Measurements from ENCODE around the gene IL1RN.

- TF ChIP-seq POLR2AphosphoS5 (IDR thresholded peaks at IDR 0.05) (no peak), EP300 (IDR thresholded peaks at IDR 0.05) (no peak)
- TF ChIP-seq, protein P1, sequence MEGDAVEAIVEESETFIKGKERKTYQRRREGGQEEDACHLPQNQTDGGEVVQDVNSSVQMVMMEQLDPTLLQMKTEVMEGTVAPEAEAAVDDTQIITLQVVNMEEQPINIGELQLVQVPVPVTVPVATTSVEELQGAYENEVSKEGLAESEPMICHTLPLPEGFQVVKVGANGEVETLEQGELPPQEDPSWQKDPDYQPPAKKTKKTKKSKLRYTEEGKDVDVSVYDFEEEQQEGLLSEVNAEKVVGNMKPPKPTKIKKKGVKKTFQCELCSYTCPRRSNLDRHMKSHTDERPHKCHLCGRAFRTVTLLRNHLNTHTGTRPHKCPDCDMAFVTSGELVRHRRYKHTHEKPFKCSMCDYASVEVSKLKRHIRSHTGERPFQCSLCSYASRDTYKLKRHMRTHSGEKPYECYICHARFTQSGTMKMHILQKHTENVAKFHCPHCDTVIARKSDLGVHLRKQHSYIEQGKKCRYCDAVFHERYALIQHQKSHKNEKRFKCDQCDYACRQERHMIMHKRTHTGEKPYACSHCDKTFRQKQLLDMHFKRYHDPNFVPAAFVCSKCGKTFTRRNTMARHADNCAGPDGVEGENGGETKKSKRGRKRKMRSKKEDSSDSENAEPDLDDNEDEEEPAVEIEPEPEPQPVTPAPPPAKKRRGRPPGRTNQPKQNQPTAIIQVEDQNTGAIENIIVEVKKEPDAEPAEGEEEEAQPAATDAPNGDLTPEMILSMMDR (IDR thresholded peaks at IDR 0.05), result peak in 4 of 7 experiments; percentile 31 to 63 (median 46)
These were observed 47.3 kb upstream of the IL1RN start for GRCh38 chr2:113080134-113080533.
